Measurements from ENCODE around the gene BBS4. TPM values are rescaled to one million over a fixed set of nuclear protein-coding genes. Genes with fewer than 3 reads are reported as not detected.
A peak's percentile ranks its signal among the peaks of the same experiment; 100 is the strongest.

BBS4 gene
- total RNA-seq, 1 experiment from 2014 or later = 24.8 TPM

DNA sequence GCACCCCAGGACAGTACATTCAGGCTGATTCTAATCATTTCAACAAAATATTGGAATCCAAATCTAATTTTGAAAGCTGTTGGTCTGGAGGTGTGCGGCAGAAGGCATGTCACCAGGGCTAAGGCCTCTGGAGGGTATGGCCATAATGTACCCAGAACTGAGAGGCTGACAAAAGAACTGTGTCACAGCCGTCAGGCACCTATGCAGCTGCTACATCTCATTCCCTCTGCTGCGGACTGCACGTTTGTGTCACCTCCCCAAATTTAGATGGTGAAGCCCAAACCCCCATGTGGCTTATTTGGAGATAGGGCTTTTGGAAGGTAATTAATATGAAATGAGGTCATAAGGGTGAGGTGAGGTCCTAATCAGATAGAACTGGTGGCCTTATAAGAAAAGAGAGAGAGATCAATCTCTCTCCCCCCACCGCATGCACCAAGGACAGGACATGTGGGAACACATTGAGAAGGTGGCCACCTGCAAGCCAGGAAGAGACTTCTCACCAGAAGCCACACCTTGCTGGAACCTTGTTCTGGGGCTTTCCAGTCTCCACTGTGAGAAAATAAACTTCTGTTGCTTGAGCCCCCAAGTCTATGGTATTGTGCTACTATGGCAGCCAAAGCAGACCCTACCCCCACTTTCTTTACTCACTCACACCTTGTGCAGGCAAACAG, 74.7 kb downstream of the BBS4 start:
- no peak for DNase-seq (ENCODE audit: low spot score)

DNA sequence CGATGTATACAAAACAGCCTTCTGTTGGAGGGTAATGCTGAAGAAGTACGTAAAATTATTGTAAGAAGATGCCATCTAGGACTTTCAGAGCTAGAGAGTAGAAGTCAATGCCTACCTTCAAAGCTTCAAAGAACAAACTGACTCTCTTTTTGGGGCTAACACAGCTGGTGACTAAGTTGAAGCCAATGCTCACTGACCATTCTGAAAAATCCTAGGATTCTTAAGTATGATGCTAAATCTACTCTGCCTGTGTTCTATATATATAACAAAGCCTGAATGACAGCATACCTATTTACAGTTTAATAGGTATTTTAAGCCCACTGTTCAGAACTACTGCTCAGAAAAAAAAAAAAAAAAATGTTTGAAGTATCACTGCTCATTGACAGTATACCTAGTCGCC, 78.6 kb downstream of the BBS4 start:
- no peak for DNase-seq (ENCODE audit: low spot score)

DNA sequence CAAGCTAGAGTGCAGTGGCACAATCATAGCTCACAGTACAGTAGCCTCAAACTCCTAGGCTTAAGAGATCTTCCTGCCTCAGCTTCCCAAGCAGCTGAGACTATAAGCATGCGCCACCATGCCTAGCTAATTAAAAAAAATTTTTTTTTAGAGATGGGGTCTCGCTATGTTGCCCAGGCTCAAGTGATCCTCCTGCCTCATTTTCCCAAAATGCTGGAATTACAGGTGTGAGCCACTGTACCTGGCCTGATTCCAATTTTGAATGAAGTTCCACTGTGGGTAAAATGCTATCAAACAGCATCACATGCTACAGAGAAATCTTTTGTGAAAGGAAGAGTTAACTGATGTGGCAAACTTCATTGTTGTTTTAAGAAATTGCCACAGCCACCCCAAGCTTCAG, 80.0 kb downstream of the BBS4 start:
- no peak for DNase-seq (ENCODE audit: low spot score)

DNA sequence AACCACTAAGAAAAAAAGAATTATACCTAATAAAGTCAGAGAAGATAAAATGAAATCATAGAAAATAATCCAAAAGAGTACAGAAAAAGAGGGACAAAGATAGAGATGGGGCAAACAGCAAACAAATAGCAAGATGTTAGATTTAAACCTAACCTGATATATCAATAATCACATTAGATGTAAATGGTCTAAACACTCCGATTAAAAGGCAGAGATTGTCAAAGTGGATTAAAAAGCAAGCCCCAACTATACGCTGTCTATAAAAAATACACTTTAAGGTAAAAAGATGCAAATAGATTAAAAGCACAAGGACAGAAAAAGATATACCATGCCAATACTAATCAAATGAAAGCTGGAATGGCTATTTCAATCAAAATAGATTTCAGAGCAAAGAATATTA, 80.8 kb downstream of the BBS4 start:
- DNase-seq (ENCODE audit: low spot score) = no peak

DNA sequence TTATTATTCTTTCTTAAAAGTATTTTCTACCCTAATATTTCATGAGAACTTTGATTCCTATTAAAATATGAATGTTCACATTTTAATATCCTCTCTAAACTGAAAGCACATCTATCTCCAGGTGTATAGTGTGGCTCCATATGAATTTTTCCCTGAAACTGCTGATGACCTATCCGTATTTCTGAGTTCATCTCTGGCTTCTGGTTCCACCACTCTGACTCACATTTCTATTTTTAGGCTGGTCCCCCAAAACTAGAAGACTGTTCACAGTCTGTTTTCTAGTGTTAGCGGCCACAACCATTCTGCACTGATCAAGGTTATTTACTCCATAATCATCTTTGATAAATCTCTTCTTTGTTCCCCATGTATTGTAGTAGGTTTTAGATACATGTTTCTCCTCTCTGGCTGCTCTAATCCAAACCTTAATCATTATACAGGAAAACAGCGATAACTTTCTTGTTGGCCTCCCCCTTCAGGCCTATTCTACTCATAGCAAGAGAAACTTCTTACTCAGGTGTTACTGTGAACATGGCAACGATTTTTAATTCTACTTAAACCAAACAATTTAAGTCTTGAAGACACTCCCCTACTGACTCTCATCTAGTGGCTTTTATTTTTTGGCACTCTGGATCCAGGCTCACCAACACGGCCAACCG, 84.8 kb downstream of the BBS4 start:
- DNase-seq (ENCODE audit: low spot score) = no peak

DNA sequence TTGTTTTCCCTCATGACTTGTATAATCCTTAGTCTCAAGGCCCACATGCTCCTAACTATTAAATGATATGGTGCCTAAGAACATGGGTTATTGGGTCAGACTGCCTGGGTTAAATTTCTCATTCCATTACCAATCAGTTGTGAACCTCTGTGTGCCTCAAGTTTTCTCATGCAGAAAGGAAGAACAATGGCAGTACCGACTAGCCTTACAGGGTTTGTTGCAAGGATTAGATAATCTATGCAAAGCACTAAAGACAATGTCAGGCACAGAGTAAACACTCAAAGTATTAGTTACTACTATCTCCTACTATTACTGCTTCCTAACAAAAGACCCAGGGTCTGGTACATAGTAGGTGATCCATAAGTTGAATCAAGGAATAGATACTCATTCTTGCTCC, 85.3 kb downstream of the BBS4 start:
- DNase-seq (ENCODE audit: low spot score) = no peak

DNA sequence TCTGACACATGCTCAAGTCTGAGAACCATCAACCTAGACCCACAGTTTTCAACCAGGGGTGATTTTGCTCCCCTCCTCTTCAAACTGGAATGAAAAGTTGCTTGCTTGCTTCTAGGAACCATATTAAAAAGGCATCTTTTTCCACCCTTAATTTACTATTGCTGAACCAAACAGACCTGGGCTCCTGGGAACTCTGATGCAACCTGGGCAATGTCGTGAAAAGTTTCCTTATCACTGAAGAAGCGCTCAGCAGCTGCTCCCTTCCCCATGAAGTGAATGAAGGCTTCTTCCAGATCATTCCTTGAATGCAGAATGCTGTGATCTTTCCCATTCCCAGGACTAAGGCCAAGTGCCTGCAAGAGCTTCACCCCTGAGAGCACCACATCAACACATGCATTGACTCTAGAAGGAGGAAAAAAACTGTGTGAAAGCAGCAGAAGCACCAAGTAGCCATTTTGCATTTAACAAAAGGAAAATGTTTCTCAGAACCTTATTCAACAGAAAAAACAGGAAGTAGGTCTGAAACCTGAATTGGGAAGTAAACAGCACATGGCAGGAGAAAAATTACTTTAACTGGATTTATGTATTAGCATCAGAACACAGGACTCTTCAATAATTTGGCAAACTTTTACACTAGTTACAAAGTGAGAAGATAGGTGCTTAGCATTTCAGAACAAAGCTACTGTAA, 88.8 kb downstream of the BBS4 start:
- DNase-seq (ENCODE audit: low spot score) = no peak

DNA sequence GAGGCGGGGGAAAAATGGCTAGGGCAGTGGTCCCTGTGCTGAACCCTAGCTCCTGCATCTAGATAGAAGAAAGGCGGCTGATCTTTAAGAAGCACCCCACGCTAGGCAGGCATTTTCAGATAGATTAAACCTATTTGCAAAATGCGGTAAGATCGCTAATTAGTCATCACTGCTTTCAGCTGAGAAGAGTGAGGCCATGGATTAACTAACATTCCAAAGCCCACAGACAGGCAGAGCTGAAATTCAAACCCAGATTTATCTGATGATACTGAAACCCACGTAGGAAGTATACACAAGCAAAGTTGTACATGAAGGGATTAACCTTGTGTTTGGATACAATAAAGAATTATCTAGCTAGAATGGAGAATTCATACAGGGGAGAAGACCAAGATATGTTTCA, 92.8 kb downstream of the BBS4 start:
- DNase-seq (ENCODE audit: low spot score) = no peak

DNA sequence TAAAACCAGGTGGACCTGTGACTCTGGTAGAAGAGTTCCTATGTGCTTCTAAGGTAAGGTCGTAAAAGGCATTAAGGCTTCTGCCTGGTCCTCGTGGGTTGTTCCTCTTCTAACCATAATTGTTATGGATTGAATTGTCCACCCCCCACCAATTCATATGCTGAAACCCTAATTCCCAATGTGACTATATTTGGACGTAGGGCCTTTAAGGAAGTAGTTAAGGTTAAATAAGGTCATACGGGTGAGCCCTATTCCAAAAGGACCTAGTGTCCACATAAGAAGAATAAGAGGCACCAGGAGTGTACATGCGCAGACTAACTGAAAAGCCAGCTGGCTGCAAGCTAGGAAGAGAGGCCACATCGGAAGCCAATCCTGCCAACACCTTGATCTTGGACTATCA, 95.6 kb downstream of the BBS4 start:
- no peak for DNase-seq (ENCODE audit: low spot score)

DNA sequence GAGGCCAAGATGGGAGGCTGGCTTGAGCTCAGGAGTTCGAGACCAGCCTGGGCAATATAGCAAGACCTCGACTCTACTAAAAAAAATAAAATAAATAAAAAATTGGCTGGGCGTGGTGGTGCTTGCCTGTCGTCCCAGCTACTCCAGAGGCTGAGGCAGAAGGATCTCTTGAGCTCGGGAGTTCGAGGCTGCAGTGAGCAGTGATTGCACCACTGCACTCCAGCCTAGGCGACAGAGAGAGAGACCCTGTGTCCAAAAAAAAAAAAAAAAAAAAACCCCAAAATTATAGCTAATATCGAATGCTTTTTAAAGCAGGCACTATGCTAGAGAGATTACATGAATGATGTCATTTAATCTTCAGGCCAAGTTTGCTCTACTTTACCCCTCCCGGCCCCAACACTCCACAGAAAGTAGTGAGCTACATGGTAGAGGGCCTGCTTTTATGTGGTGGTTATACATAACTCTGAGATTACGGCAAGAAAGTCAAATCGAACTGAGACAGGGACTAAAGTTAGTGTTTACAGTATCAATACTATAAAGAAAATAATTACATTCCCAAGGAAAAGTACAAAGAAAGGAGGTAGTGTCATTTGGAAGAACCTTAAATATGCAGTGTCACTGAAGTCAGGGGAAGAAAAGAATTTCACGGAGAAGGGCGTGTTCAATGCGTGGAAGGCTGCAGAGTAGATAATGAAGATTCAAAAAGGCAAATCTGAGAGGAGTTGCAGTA, 96.4 kb downstream of the BBS4 start:
- DNase-seq (ENCODE audit: low spot score) = no peak

DNA sequence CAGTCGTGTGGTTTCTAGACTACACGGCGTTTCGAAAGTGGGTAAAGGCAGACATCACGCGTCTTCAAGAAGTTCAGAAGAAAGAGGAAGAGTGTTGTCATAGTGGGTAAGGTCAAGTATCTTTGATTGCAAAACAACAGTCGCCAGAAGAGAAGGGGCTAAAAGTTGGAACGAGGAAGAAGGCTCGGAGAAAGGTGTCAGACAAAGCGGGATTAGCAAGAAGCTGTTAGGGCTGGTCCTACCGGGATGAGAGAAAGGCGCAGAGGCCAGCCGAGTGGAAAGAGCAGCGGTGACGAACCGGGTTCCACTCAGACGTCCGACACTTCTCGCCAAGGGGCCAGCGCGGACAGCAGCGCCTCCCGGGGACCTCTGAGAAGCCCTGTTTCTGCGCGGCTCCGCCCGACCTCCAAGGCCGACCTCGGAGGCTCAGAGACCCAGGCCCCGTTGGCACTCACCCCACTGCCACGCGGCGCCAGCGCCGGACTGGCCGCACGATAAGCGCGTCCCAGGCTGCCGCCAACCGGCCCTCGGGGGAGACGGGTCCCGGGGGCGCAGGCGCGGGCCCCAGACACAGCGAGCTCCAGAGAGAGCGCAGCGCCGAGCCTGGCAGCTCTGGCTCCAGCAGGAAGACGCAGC, 97.1 kb downstream of the BBS4 start:
- DNase-seq (ENCODE audit: low spot score) = peak; percentile 20

DNA sequence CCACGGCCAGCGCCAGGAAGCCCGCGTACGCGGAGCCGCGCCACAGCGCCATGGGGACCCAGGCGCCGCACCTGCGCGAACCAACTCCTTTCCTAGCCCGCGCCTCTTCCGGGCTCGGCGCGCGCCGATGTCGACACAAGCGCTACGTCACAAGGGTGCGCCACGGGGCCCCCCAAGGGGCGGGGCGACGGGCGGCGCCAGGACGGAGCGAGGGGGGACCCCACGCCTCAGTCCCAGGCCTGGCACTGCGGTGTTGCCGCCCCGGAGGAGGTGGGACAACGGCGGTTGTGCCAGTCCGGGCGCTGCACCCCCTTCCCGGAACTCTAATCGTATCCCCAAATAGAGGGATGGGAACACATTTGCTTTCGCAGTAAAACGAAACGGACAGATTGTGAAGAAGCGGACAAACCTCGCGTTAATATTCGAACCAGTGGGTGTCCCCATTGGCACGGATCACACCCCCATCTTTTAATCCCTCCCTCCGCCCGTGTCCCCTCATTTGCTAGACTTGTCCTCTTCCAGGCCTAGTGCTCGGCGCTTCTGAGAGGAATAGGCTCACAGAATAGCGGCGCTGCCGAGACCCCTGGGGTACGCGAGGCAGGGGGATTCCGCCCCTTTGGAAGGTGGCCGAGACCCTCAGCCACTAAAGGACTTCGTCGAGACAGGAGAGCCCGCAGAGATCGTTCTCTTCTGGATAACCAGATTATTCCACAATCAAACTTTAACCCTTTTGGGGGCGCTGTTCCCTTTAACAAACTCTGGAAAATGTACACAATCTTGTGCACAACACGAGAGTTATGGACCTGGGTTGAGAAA, 97.8 kb downstream of the BBS4 start, which contains the start of gene ADPGK:
TSS of gene ADPGK (minus strand) at position 119 of the 816 bp plus-strand sequence. CDS start at position 52, 67 bp downstream.
- DNase-seq (ENCODE audit: low spot score) = peak; percentile 89

DNA sequence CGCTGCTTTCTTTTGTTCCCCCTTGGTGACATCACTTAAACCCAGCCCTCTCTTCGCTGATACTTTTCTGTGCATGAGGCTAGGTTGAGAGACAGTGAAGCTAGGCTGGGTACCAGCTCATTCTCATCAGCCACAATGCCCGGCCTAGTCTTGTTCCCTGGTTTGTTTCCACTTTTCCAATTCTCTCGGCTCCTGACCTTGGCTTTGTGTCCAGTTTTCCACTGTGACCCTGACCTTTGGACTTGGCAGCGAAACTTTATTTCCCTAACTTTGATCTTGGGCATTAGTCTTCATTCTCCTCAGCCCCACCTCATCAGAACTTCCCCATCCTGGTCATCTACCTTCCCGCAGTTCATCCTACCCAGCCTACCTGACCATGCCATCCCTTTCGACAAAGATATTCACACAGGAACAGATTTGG, 98.5 kb downstream of the BBS4 start:
- no peak for DNase-seq (ENCODE audit: low spot score)

DNA sequence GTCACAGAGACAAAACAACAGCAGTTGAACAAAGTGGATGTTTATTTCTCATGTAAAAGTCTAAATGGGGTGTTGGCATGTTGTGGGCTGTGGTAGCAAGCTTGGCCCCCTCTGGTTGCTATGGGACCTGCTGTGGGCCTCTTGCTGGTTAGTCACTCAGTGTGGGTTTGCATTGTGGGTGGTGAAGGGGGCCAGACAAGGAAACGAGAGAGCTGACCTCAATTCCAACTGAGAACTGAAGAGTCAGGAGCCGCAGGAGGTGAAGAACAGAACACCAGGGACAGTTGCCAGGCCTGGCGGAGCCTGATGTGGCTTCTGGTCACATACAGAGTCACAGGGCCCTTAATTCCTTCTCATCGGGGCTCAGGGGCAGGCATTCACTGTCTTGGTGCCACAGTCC, 99.4 kb downstream of the BBS4 start:
- DNase-seq (ENCODE audit: low spot score) = peak; percentile 87

DNA sequence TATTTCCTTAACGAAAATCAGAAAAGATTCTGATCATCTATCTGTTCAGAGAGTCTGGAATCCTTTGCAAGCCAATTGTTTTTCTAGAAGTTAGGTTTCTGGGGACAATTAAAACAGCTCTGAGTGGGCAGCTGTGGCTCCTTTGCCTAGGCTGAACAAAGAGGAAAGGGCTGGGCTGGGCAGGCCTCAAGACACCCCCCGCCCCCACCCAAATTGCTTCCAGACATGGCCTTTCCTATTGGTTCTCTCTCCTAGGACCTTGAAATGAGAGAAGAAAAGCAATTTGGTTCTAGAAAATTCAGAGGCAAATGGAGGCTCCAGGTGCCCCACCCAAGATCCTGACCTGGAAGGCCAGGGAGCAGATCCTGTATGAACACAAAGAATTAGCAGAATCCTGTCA, 99.8 kb downstream of the BBS4 start:
- no peak for DNase-seq (ENCODE audit: low spot score)

DNA sequence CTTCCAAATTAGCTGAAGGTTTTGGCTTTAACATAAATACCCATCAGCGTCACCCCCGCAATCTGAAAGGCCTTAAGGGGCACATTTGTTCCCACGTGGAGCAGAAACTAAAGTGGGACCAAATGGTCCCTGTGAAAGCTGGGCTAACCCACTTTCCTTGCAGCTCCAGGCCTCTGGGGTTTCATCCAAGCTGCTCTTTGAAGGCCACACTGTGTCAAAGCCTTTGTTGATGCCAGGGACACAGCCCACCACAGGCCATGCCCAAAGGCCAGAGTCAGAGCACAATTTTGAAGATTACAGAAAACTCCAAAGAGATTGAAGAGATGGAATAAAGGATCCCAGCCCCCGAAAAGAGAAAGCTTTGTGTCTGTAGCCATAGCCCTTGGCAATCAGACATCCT, 100.2 kb downstream of the BBS4 start:
- DNase-seq (ENCODE audit: low spot score) = no peak

DNA sequence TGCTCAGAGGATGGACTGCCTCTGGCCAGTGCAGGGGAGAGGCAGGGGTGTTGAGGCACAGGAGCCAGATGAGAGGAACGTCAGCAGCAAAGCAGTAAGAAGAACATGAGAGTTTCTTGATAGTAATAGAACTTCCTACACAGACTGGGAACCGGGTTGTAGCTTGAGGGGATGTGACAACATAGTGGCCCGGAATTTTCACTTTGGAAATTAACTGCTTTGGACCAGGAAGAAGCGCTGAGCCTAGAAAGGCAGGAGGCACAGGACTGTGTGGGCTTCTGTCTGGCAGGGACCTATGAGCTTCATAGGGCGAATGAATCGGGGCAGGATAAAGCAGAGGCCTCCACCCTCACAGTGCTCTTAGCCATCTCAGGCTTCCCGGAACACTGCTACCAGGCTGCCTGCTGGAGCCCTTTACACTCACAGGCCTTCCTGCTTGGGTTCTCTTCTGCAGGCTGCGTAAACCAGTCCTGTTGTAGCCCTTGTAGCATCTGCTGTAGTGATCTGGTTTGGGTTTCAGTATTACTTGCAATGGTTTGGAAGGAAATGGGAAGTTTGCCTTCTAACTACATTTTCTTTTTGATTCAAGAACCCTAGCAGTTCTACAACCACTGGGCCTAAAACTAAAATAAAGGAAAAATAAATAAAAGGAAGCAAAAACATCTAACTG, 100.8 kb downstream of the BBS4 start:
- DNase-seq (ENCODE audit: low spot score) = no peak

DNA sequence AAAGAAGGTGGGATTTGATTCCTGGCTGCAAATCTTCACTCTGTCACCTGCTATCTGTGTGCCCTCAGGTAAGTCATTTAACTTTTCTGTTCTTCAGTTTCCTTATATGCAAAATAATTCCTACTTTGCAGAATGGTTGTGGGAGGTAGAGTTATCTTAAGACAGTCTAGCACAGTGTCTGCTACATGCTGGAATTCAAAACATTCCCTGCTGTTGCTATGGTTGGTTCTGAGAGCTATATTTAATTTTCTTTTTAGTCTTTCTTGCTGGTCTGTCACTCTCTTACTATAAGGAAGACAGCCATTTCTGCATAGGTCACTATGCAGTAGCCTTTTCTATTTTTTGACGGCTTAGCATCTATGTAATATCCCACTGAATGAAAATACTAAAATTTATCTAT, 101.5 kb downstream of the BBS4 start:
- DNase-seq (ENCODE audit: low spot score) = no peak
